SK-N-SH (cell line): ENCODE measurements around the gene CNNM1. TPM values are rescaled to one million over a fixed set of nuclear protein-coding genes. Genes with fewer than 3 reads are reported as not detected.

Source experiments
- CTCF ChIA-PET: fragments of 300-600, 350-600 bp; formaldehyde crosslinking; extraction: SDS; loops from one replicate; lab custom pipeline; 2021; lab: Yijun Ruan, JAX
- POLR2A ChIA-PET: fragments of 350-600 bp; sonication (Branson Sonifier 250); formaldehyde crosslinking; extraction: SDS; loops from one replicate; lab custom pipeline; 2020; ENCODE audit warnings: antibody characterized with exemption, inconsistent platforms; lab: Yijun Ruan, JAX
- DNase-seq: peaks from one replicate; pipeline ENCODE4 v3.0.0; 2012
- H2AFZ ChIP-seq: fragments of 200-600 bp; sonication (generic); 2 replicates; pipeline ENCODE4 v1.8.1; 2016; ENCODE audit warnings: antibody characterized with exemption, mild to moderate bottlenecking, low read depth
- H3F3A ChIP-seq: fragments of 200-600 bp; sonication (generic); replicated peaks from 2 replicates; pipeline ENCODE3; 2016; ENCODE audit warnings: antibody characterized with exemption, mild to moderate bottlenecking; ENCODE audit not compliant: insufficient read depth
- H3K27ac ChIP-seq, 2 experiments: fragments of 200-500 bp in 1 of 2; fragments of 200-600 bp in 1 of 2; sonication (Bioruptor generic) in 1 of 2; sonication (generic), shearing (Covaris generic) in 1 of 2; 2 replicates each; pipeline versions ENCODE4 v1.5.1 to v1.6.1; 2014 to 2016; ENCODE audit warnings: low read depth in 2 of 2, inconsistent platforms in 1 of 2, low read length in 1 of 2, mild to moderate bottlenecking in 1 of 2, mixed read lengths in 1 of 2
- H3K27me3 ChIP-seq: fragments of 200-600 bp; sonication (generic), shearing (Covaris generic); 2 replicates; pipeline ENCODE4 v1.6.1; 2016; ENCODE audit warnings: mixed run types; ENCODE audit not compliant: insufficient read depth
- H3K36me3 ChIP-seq, 2 experiments: fragments of 200-500 bp in 1 of 2; fragments of 200-600 bp in 1 of 2; sonication (Bioruptor generic) in 1 of 2; sonication (generic) in 1 of 2; replicated peaks in 1 of 2; 2 replicates each; pipeline versions ENCODE3 to v1.5.1; 2014 to 2016; ENCODE audit warnings: low read length in 1 of 2, mild to moderate bottlenecking in 1 of 2; ENCODE audit not compliant: insufficient read depth in 2 of 2, control insufficient read depth in 1 of 2
- H3K4me1 ChIP-seq, 2 experiments: fragments of 200-500 bp in 1 of 2; fragments of 200-600 bp in 1 of 2; sonication (Bioruptor generic) in 1 of 2; sonication (generic), shearing (Covaris generic) in 1 of 2; 2 replicates each; pipeline versions ENCODE4 v1.5.1 to v1.6.1; 2014 to 2016; ENCODE audit warnings: low read depth in 1 of 2, low read length in 1 of 2, mixed run types in 1 of 2; ENCODE audit not compliant: insufficient read depth in 2 of 2, control insufficient read depth in 1 of 2
- H3K4me2 ChIP-seq: fragments of 200-600 bp; sonication (generic), shearing (Covaris generic); 2 replicates; pipeline ENCODE4 v1.6.1; 2017; ENCODE audit warnings: mixed run types
- H3K4me3 ChIP-seq, 2 experiments: fragments of 200-500 bp in 1 of 2; fragments of 200-600 bp in 1 of 2; sonication (Bioruptor generic) in 1 of 2; sonication (generic), shearing (Covaris generic) in 1 of 2; 2 replicates each; pipeline versions ENCODE4 v1.5.1 to v1.8.1; 2014 to 2016; ENCODE audit warnings: low read depth in 2 of 2, inconsistent platforms in 1 of 2, low read length in 1 of 2, mild to moderate bottlenecking in 1 of 2, mixed read lengths in 1 of 2, moderate library complexity in 1 of 2
- H3K79me2 ChIP-seq: fragments of 200-600 bp; sonication (generic); 2 replicates; pipeline ENCODE4 v1.8.1; 2017; ENCODE audit warnings: mild to moderate bottlenecking; ENCODE audit not compliant: insufficient read depth
- H3K9ac ChIP-seq: fragments of 200-600 bp; sonication (generic); 2 replicates; pipeline ENCODE4 v1.6.1; 2017; ENCODE audit warnings: mixed run types
- H3K9me2 ChIP-seq: fragments of 200-600 bp; sonication (generic); 2 replicates; pipeline ENCODE4 v1.6.1; 2017; ENCODE audit warnings: mixed run types
- H3K9me3 ChIP-seq: fragments of 200-600 bp; sonication (generic); 2 replicates; pipeline ENCODE4 v1.6.1; 2017; ENCODE audit warnings: mixed run types, mild to moderate bottlenecking, moderate library complexity
- H4K20me1 ChIP-seq: fragments of 200-600 bp; sonication (generic); 2 replicates; pipeline ENCODE4 v1.6.1; 2017; ENCODE audit warnings: mild to moderate bottlenecking, mixed run types; ENCODE audit not compliant: insufficient read depth
- CTCF ChIP-seq: fragments of 200-600 bp; sonication (generic); IDR thresholded peaks from 2 replicates; pipeline ENCODE4 v1.6.1; 2017; ENCODE audit warnings: antibody characterized with exemption, mild to moderate bottlenecking, moderate library complexity
- ELF1 ChIP-seq: IDR thresholded peaks from 2 replicates; pipeline ENCODE4 v1.4.0; 2012
- EP300 ChIP-seq, 2 experiments: IDR thresholded peaks; 2 replicates each; pipeline versions ENCODE4 v1.4.0 to v1.6.1; 2012; ENCODE audit warnings: borderline replicate concordance in 1 of 2, low read depth in 1 of 2, low read length in 1 of 2
- FOSL2 ChIP-seq: IDR thresholded peaks from 2 replicates; pipeline ENCODE4 v1.4.0; 2012; ENCODE audit warnings: low read depth, mild to moderate bottlenecking, moderate library complexity, borderline replicate concordance
- GATA2 ChIP-seq: sonication (generic); formaldehyde crosslinking; IDR thresholded peaks from 2 replicates; pipeline ENCODE4 v1.5.0; 2020; ENCODE audit warnings: mild to moderate bottlenecking, missing genetic modification reagents
- JUND ChIP-seq: IDR thresholded peaks from 2 replicates; pipeline ENCODE4 v1.4.0; 2012
- MAX ChIP-seq: IDR thresholded peaks from 2 replicates; pipeline ENCODE4 v1.4.0; 2012; ENCODE audit warnings: low read depth
- MXI1 ChIP-seq: IDR thresholded peaks from 2 replicates; pipeline ENCODE4 v1.6.1; 2012; ENCODE audit warnings: mild to moderate bottlenecking, low read depth, low read length, improper control_type of control experiment
- NFIC ChIP-seq: IDR thresholded peaks from 2 replicates; pipeline ENCODE4 v1.4.0; 2012; ENCODE audit warnings: borderline replicate concordance
- PBX3 ChIP-seq: IDR thresholded peaks from 2 replicates; pipeline ENCODE4; 2012
- POLR2AphosphoS5 ChIP-seq: IDR thresholded peaks from 2 replicates; pipeline ENCODE4 v1.6.1; 2012; ENCODE audit warnings: low read depth, low read length
- RFX5 ChIP-seq: IDR thresholded peaks from 2 replicates; pipeline ENCODE4 v1.6.1; 2012; ENCODE audit warnings: mild to moderate bottlenecking, improper control_type of control experiment, low read length
- RXRA ChIP-seq: IDR thresholded peaks from 2 replicates; pipeline ENCODE4 v1.4.0; 2012; ENCODE audit warnings: low read depth, mild to moderate bottlenecking, borderline replicate concordance
- SIN3A ChIP-seq: IDR thresholded peaks from 2 replicates; pipeline ENCODE4 v1.6.1; 2012; ENCODE audit warnings: low read depth, mild to moderate bottlenecking, low read length, moderate library complexity, borderline replicate concordance
- SMC3 ChIP-seq: IDR thresholded peaks from 2 replicates; pipeline ENCODE4 v1.6.1; 2012; ENCODE audit warnings: low read depth, low read length, improper control_type of control experiment
- TAF1 ChIP-seq: IDR thresholded peaks from 2 replicates; pipeline ENCODE4 v1.6.1; 2012; ENCODE audit warnings: low read depth, mild to moderate bottlenecking, low read length, moderate library complexity, borderline replicate concordance
- TCF12 ChIP-seq: IDR thresholded peaks from 2 replicates; pipeline ENCODE4 v1.4.0; 2012
- TEAD4 ChIP-seq: IDR thresholded peaks from 2 replicates; pipeline ENCODE4 v1.4.0; 2012; ENCODE audit warnings: mild to moderate bottlenecking, borderline replicate concordance; ENCODE audit not compliant: insufficient read depth
- USF1 ChIP-seq: IDR thresholded peaks from 2 replicates; pipeline ENCODE4 v1.4.0; 2012; ENCODE audit warnings: low read depth, borderline replicate concordance
- YY1 ChIP-seq: IDR thresholded peaks from 2 replicates; pipeline ENCODE4 v1.4.0; 2012; ENCODE audit warnings: low read depth, mild to moderate bottlenecking
- WGBS: methylation state at CpG from one replicate; pipeline ENCODE4 v1.1.6; 2017; ENCODE audit warnings: low lambda C conversion rate; 5-methylcytosine and 5-hydroxymethylcytosine counted together
- polyA plus RNA-seq, 3 experiments: library from polyadenylated mRNA; depleted of rRNA; stranded (reverse); fragments of >200 nt; gene quantifications; 2 replicates each; pipeline ENCODE4 v1.2.3, GENCODE V29; 2012

The CNNM1 gene
- polyA plus RNA-seq, 1 of the 3 experiments (the other 2 are of a cell fraction): 0.12 TPM

- Histone ChIP-seq H3K9me3 (no peaks in the 10 kb centered on the region), H3K4me1 (peaks cover 0 to 12% of the 10 kb centered on the region in 2 experiments; a peak in 2 of 4 replicates), H3K79me2 (no peaks in the 10 kb centered on the region), H3K9me2 (no peaks in the 10 kb centered on the region), H3K27ac (peak overlapping the region; percentile 67 to 77; a peak in 3 of 4 replicates), H3F3A (peaks cover 24% of the 10 kb centered on the region), H3K36me3 (peaks cover 11 to 12% of the 10 kb centered on the region in 2 experiments), H3K4me3 (no peak overlapping the region), H3K9ac (peak overlapping the region; percentile 31; the same call in 1 of the 2 replicates), H4K20me1 (no peaks in the 10 kb centered on the region), H3K27me3 (no peaks in the 10 kb centered on the region), H3K4me2 (peak overlapping the region; percentile 30), H2AFZ (no peak overlapping the region; the same call in 1 of the 2 replicates)
- peak; percentile 44 for TF ChIP-seq JUND
- TF ChIP-seq RFX5: no peak
- TF ChIP-seq CTCF: no peak
- peak; percentile 54; the same call in 1 of the 2 replicates for TF ChIP-seq SIN3A
- peak; percentile 59; the same call in 1 of the 2 replicates for TF ChIP-seq YY1
- peak; percentile 65 for TF ChIP-seq FOSL2
- no peak for TF ChIP-seq NFIC
- TF ChIP-seq ELF1: no peak
- no peak for TF ChIP-seq SMC3
- TF ChIP-seq TAF1: no peak
- TF ChIP-seq TCF12: peak; percentile 53
- TF ChIP-seq RXRA: 0 out of 2 replicates have a peak, but pooled peaks have one; percentile 8
- TF ChIP-seq PBX3: no peak
- TF ChIP-seq TEAD4: peak; percentile 38; the same call in 1 of the 2 replicates
- peak; percentile 8; the same call in 1 of the 2 replicates for TF ChIP-seq POLR2AphosphoS5
- no peak for DNase-seq
- ChIA-PET POLR2A (no interaction called here), CTCF (no interaction called here)
- 48% methylated on average over 2 of the region's 2 CpGs for WGBS
Measured at GRCh38 chr10:99395750-99396445, 66.7 kb downstream of the CNNM1 start.

GRCh38 chr10:99396471-99396870 lies 67.3 kb downstream of the CNNM1 start:
- Histone ChIP-seq H3K27ac (peak overlapping the region; percentile 67 to 77; a peak in 3 of 4 replicates), H3K36me3 (peaks cover 11 to 12% of the 10 kb centered on the region in 2 experiments), H3K4me3 (no peak overlapping the region; a peak in 1 of 4 replicates), H2AFZ (no peak overlapping the region), H3F3A (peaks cover 24% of the 10 kb centered on the region), H3K4me2 (peak overlapping the region; percentile 30), H3K4me1 (peaks cover 0 to 12% of the 10 kb centered on the region in 2 experiments; a peak in 2 of 4 replicates), H3K27me3 (no peaks in the 10 kb centered on the region), H4K20me1 (no peaks in the 10 kb centered on the region), H3K9me2 (no peaks in the 10 kb centered on the region), H3K9ac (peak overlapping the region; percentile 31; the same call in 1 of the 2 replicates), H3K9me3 (no peaks in the 10 kb centered on the region), H3K79me2 (no peaks in the 10 kb centered on the region)
- POLR2A ChIA-PET: no interaction called here
- WGBS: 64% methylated on average over 3 of the region's 3 CpGs
- no peak for DNase-seq
- CTCF ChIA-PET: interaction anchor here (2.1 kb wide), 1 partner anchor 10 kb away, joined by 5 read pairs; no protein-coding TSS in a partner anchor
- no peak for TF ChIP-seq USF1
- TF ChIP-seq TAF1: no peak
- no peak for TF ChIP-seq TEAD4
- TF ChIP-seq EP300 (IDR thresholded peaks at IDR 0.05; ENCODE audit: borderline replicate concordance in 1 of 2, low read depth in 1 of 2, low read length in 1 of 2): no peak
- no peak for TF ChIP-seq RXRA
- TF ChIP-seq ELF1: no peak
- no peak for TF ChIP-seq GATA2 (CRISPR knock-in tag)
- TF ChIP-seq TCF12: peak; percentile 58; the same call in 1 of the 2 replicates
- peak; percentile 34; the same call in 1 of the 2 replicates for TF ChIP-seq PBX3
- no peak for TF ChIP-seq MAX
- TF ChIP-seq MXI1: no peak
- TF ChIP-seq RFX5: no peak
